GM21447 (cell line): ENCODE results near the gene TBC1D14.
"Not testable (repeated sequence)": the region's sequence is repeated elsewhere in the genome, so short reads cannot be mapped to it uniquely, and the experiment has no call there.

Source experiments
- ATAC-seq: cut with Tn5 transposase; IDR thresholded peaks from one replicate; pipeline ENCODE4 v1.9.1; 2021; ENCODE audit not compliant: unreplicated experiment

Gene TBC1D14

GRCh38 chr4:6967846-6968340 is 58.3 kb downstream of the TBC1D14 start:
- ATAC-seq = no peak

GRCh38 chr4:6968496-6968895 is 58.9 kb downstream of the TBC1D14 start:
- no peak for ATAC-seq

GRCh38 chr4:6969826-6970800 is 60.5 kb downstream of the TBC1D14 start:
- peak; percentile 83 for ATAC-seq

DNA sequence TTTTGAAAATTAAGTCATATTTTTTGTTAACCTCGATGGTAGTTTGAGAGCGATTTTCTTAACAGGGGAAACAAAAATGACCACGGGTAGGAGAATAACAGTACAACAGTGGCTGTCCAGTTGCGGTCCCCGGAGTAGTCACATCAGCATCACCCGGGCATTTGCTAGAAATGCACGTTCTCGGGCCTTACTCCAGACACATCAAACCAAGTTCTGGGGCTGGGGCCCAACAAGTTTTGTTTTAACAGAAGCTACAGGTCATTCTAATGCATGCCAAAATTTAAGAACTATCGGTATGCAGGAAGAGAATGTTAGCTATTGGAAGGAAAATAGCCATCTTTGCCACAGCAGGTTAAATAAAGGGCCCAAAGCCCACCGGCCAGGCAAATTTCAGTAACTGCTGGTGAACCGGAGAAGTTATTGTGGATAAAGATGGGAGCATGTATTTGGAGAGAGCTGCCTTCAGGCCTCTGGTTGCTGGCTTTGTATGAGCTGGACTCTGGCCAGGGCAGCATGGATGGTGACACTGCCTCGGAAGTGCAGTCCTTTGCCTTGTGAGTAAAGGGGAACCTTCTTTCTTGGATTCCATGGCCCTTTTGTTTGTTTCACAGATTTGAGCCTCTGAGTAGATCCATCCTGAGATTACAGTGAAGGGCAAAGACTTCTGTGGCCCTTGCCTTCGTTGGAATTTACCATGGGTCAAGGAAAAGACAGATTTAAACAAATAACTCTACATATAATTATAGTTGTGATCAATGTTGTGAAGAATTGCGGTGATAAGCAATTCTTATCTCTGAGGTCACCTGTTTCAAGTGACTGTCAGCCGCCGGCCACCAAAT is 62.1 kb downstream of the TBC1D14 start:
- no peak for ATAC-seq

DNA sequence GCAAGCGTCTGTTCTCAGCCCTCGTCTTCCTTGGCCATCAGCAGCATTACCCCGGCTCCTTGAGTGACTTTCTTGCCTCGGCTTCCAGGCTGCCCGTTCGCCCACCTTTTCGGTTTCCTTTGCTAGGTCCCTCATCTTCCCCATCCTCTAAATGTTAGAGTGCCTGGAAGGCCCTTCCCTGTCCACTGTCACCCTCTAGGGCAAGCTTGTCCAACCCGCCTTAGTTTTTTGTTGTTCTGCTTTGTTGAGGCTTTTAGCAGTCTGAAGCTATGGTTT is 62.7 kb downstream of the TBC1D14 start:
- no peak for ATAC-seq

- no peak for ATAC-seq
Measured at GRCh38 chr4:6972911-6973310, 63.3 kb downstream of the TBC1D14 start.

- ATAC-seq = no peak
Measured at GRCh38 chr4:6974138-6974848, 64.7 kb downstream of the TBC1D14 start.

GRCh38 chr4:6977846-6978245 is 68.2 kb downstream of the TBC1D14 start:
- ATAC-seq = not testable (repeated sequence)

- ATAC-seq = no peak
Measured at GRCh38 chr4:6983544-6984142, 74.0 kb downstream of the TBC1D14 start.

GRCh38 chr4:6984612-6985425 is 75.2 kb downstream of the TBC1D14 start:
- no peak for ATAC-seq

DNA sequence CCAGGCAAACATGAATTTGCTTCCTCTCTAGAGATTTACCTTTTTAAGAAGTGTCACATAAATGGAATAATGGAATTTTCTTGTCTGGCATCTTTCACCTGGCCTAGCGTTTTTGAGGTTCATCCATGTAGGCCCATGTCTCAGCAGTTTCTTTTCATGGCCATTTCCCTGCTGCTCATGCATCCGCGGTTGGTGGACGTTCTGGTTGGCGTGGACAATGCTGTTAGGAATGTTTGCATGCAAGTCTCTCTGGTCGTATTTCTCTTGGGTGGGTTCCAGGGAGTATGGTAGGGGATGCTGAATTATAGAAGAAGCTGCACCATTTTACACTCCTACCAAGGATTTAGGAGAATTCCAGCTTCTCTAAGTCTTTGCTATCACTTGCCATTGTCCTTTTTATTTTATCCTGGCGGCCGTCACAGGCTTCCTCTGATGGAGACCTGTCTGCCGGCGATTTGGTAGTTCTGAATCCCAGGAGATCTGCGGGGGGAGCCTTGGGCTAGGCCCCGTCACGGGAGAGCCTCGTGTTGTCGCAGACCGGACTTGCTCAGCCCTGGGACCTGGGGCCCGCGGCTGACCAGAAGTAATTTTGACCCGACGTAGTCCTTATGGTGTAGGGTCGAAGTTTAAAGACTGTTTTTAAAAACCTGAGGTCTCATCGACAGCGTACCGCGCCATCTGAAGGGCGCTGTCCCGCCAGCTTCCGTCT is 76.6 kb downstream of the TBC1D14 start:
- peak; percentile 20 for ATAC-seq

DNA sequence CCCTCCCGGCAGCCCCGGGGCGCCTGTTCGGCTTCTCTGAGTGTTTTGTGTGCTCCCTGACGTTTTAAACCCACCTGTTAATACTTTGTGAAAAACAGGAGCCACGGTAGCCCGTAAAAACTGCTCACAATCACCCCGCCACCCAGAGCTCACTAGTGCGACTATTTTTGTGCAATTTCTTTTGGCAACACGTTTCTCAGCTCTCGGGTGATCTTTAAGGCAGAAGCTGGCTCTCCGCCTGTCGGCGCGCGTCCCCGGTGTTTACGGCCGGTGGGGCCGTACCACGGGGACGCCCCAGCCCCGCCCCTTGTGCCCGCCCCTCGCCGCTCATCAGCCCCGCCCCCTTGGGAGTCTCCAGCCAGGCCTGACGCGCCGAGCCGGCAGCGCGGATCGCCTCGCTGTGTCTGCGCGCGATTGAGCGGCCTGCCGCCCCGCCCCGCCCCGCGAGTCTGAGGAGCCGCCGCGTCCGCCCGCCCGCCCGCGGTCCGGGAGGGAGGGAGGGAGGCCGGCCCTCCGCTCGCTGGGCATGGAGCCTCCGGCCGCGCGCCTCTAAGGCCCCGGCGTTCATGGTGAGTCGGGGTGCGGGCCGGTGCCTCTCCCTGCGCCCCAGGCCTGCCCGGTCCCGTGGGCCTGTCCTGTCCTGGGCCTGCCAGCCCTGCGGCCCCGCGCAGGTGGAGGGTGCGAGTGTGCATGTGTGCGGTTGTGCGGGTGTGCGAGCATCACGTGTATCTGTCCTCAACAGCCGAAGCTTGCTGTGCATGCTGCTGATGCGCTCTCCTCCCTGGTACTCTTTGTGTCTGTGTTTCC is 77.4 kb downstream of the TBC1D14 start:
- ATAC-seq = peak; percentile 70

DNA sequence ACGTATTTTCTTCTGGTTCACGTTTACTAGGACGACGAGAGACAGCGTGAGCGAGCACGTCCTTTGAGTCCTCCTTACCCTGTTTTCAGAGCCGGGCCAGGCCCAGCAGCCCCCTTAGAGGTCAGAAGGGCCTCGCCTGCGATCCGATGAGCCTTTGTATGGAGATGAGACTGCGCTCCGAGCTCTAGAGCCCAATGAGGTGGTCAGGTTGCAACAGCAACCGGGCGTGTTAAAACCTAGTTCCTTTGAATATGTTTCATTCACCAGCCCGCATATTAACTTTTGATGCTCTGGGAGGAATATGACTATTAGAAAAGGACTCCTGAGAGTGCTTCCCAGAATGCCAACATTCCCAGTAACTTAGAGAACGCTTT is 77.9 kb downstream of the TBC1D14 start:
- ATAC-seq = peak; percentile 1

- ATAC-seq = no peak
Measured at GRCh38 chr4:6988016-6988715, 78.5 kb downstream of the TBC1D14 start.

- no peak for ATAC-seq
Measured at GRCh38 chr4:6989331-6989923, 79.8 kb downstream of the TBC1D14 start.

DNA sequence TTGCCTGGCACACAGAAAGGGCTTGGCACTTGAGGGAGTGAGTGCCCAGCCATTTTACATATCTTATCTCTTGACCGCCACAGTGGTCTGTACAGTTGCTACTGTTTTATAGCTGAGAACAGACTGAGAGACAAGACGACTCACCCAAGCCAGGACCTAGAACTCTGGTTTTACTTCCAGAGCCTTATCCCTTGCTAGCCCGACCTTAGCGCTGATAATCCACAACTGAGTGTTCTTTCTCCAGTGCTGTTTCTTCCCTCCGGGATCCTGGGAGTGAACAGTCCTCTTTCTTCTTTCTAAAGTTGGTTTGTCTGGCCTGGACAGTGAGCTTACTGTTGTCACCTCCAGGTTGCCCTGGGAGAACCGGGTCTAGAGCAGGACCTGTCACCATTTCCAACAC is 81.0 kb downstream of the TBC1D14 start:
- ATAC-seq = no peak

DNA sequence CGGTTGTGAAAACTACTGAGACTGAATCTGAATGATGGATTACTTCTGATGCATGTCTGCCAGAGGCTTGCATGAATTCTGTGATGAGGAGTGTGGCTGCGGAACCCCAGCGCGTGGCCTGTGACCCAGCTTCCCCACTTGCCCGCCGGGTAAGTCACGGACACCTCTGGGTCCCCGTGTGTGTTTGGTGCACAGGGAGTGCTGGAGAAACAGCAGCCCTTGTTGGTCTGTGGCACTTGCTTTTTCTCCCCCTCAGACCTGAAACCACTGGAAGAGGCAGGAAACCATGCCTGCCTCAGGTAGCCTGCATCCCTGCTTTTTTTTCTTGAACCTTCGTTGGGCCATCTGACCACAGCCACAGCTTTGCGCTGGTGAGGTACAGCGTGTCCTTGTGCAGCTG is 81.6 kb downstream of the TBC1D14 start:
- ATAC-seq = no peak
